Stimulated activated CD4-positive, alpha-beta T cell treated with anti-CD3 and anti-CD28 coated beads, TNF-alpha, amount 100 ng/mL, for 1 hour (primary cell): ENCODE results near the gene AMN1.
"Not testable (repeated sequence)": the region's sequence is repeated elsewhere in the genome, so short reads cannot be mapped to it uniquely, and the experiment has no call there.

Source experiments
- DNase-seq, 3 donors: peaks; one replicate each; pipeline ENCODE4 v3.0.0-alpha.2; 2020; ENCODE audit warnings: low read depth in 3 of 3, low spot score in 1 of 3

Gene AMN1

GRCh38 chr12:31685801-31686200 is 43.0 kb downstream of the AMN1 start:
- DNase-seq, result no peak

GRCh38 chr12:31682136-31682962 is 46.5 kb downstream of the AMN1 start:
- peak; percentile 24 to 41 (median 38) for DNase-seq

GRCh38 chr12:31672521-31672920 is 56.3 kb downstream of the AMN1 start:
- no peak for DNase-seq

- DNase-seq, result not testable (repeated sequence)
Observed at GRCh38 chr12:31669582-31669981, 59.2 kb downstream of the AMN1 start.

GRCh38 chr12:31669020-31669419 is 59.8 kb downstream of the AMN1 start:
- DNase-seq, result no peak

- no peak for DNase-seq
Observed at GRCh38 chr12:31664038-31664437, 64.8 kb downstream of the AMN1 start.

GRCh38 chr12:31663576-31663975 is 65.2 kb downstream of the AMN1 start:
- DNase-seq, result no peak

- no peak for DNase-seq
Observed at GRCh38 chr12:31662176-31662849, 66.5 kb downstream of the AMN1 start.

- DNase-seq, result peak; percentile 77 to 81 (median 80)
Observed at GRCh38 chr12:31659087-31659942, 69.5 kb downstream of the AMN1 start, which contains the start of gene ETFBKMT. TSS of gene ETFBKMT (plus strand) at chr12:31659688. CDS start at chr12:31661954, 2,266 bp downstream.

- no peak for DNase-seq
Observed at GRCh38 chr12:31658471-31659086, 70.2 kb downstream of the AMN1 start.

GRCh38 chr12:31655792-31656191 is 73.0 kb downstream of the AMN1 start:
- no peak for DNase-seq

GRCh38 chr12:31655208-31655607 is 73.6 kb downstream of the AMN1 start:
- DNase-seq, result no peak

- DNase-seq, result no peak
Observed at GRCh38 chr12:31651893-31652521, 76.8 kb downstream of the AMN1 start.

GRCh38 chr12:31650918-31651317 is 77.9 kb downstream of the AMN1 start:
- no peak for DNase-seq

- no peak for DNase-seq
Observed at GRCh38 chr12:31647086-31647491, 81.7 kb downstream of the AMN1 start.

- no peak for DNase-seq
Observed at GRCh38 chr12:31645924-31646323, 82.9 kb downstream of the AMN1 start.

GRCh38 chr12:31644536-31644935 is 84.3 kb downstream of the AMN1 start:
- DNase-seq, result no peak

- DNase-seq, result no peak
Observed at GRCh38 chr12:31641509-31642090, 87.2 kb downstream of the AMN1 start.

- DNase-seq, result no peak
Observed at GRCh38 chr12:31634620-31635019, 94.2 kb downstream of the AMN1 start.

GRCh38 chr12:31633464-31633863 is 95.4 kb downstream of the AMN1 start:
- DNase-seq, result no peak
